Globus pallidus (tissue), 1 donor: Measurements from ENCODE around the gene TMEM208.
A peak's percentile ranks its signal among the peaks of the same experiment; 100 is the strongest.

Source experiments
- DNase-seq: peaks from one replicate; pipeline ENCODE4 v3.0.0-alpha.2; 2015; ENCODE audit warnings: low spot score

TMEM208 gene

DNA sequence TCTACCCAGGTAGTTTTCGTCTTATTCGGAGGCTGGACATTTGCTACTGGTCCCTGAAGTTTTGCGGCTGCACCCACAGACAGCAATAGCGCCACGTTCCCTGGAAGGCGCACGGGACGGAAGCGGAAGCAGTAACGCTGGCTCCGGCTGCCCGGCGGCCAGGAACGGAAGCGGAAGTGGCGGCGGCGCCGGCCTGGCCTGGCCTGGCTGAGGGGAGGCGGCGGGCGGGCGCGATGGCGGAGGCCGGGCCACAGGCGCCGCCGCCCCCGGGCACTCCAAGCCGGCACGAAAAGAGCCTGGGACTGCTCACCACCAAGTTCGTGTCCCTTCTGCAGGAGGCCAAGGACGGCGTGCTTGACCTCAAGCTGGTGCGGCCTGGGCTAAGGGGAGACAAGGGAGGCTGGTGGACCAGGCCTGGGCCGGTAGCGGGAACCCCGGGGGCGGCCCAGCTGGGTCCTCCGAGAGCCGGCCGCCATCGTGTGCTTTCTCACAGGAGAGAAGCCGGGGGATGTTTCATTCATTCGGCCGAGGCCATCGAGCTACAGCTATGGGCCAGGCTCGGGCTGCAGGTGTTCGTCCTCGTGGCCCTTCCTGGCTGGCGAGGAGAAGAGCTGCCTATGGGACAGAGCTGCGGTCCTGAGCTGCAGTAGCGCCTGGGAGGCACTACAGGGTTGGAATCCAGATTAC, 34.8 kb upstream of the TMEM208 start, which contains the start of gene E2F4:
TSS of gene E2F4 (plus strand) at position 161 of the 687 bp plus-strand sequence. CDS start at position 234, 73 bp downstream.
- DNase-seq = peak; percentile 91

DNA sequence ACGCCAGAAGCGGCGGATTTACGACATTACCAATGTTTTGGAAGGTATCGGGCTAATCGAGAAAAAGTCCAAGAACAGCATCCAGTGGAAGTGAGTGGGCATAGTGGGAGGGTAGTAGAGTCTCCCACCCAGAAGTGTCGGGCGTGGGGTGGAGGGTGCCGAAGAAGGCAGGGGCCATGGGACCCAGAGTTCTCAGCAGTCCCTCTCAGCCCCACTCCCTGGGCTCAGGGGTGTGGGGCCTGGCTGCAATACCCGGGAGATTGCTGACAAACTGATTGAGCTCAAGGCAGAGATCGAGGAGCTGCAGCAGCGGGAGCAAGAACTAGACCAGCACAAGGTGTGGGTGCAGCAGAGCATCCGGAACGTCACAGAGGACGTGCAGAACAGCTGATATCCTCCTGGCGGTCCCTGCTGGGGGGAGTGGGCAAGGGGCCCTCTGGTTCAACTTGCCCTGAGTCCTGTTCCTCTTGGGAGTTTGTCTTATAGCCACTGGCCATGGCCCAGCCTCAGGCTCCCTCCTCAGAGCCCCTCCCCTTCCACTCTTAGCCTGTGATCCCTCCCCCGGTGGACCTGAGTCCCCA, 34.1 kb upstream of the TMEM208 start:
- DNase-seq = no peak

DNA sequence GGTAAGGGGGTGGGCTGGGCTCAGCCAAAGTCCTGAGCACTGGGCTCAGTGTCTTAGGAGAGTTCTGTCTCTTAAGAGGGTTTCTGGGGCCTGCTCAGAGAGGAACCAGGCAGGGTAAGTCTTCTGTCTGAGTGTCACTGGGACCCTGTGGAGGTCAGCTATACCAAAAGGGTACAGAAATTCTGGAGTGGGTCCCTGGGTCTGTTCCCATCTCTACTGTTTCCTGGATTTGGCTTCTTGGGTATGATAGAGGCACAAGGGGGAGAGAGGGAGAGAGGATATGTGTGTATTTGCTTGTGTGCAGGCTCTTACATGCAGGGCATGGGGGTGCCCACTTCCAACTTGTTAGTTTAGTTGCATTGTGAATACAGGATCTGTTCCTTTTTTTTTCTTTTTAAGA, 33.4 kb upstream of the TMEM208 start:
- DNase-seq = no peak

DNA sequence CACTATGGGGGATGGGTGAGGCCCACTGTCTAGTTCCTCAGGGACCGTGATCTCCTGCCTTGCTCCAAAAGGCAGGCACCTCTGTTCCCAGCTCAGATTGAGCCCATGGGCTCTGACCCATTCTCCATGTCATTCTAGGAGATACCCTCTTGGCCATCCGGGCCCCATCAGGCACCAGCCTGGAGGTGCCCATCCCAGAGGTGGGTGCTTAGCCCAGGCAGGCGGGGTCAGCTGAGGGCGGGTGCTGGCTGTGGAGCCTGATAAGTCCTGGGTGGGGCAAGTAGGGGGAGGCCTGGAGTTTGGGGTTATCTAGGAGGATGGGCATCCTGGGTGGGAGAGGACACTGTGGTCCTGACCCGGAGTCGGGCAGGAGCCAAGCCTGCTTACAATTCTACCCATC, 32.7 kb upstream of the TMEM208 start:
- no peak for DNase-seq

DNA sequence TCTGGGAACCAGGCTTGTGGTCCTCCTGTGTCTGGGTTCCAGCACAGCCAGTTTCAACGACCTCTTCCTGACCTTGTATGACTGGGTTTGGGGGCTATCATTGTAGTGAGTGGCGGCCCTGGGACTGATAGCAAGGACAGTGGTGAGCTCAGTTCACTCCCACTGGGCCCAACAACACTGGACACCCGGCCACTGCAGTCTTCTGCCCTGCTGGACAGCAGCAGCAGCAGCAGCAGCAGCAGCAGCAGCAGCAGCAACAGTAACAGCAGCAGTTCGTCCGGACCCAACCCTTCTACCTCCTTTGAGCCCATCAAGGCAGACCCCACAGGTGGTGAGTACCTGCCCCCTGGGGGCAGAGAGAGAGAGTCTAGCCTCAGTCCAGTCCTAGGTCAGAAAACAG, 31.3 kb upstream of the TMEM208 start:
- DNase-seq = no peak

DNA sequence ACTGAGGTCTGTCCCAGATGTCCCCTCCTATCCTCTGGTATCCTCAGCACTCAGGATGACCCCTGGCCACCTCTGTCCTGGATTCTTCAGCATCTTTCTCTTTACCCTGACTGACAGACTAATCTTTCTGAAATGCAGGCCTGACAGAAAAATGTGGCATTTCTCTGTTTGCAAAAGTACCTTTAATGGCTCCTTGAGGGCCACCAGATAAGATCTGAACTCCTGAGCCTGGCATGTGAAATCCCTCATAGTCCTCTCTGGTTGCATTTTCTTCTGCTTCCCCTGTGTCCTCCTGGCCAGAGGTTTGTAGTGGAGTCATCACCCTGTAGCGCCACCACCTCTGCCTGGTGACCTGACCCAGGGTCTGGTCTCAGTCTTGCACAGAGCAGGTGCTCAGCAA, 30.0 kb upstream of the TMEM208 start:
- DNase-seq = no peak

DNA sequence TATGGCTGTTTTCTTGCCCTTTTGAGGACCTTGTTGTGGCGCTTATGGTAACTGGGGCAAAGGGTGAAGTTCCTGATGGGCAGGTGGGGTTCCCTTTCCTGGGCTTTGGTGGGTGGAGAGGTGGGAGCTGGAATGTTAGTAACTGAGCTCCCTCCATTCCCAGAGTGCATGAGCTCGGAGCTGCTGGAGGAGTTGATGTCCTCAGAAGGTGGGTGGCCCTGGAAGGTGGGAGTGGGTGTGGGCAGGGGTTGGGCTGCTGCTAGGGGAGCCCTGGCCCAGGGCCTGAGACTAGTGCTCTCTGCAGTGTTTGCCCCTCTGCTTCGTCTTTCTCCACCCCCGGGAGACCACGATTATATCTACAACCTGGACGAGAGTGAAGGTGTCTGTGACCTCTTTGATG, 29.2 kb upstream of the TMEM208 start:
- no peak for DNase-seq

DNA sequence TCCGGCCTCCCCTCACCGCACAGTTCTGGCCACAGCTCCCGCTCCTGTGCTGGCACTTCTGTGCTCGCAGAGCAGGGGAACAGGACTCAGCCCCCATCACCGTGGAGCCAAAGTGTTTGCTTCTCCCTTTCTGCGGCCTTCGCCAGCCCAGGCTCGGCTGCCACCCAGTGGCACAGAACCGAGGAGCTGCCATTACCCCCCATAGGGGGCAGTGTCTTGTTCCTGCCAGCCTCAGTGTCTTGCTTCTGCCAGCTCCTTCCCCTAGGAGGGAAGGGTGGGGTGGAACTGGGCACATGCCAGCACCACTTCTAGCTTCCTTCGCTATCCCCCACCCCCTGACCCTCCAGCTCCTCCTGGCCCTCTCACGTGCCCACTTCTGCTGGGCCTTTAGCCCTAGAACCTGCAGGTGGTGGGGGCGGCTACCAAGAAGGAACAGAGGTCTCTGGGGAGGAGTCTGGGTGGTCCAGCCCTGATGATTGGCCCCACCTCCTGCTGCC, 28.6 kb upstream of the TMEM208 start:
- DNase-seq = peak; percentile 42

DNA sequence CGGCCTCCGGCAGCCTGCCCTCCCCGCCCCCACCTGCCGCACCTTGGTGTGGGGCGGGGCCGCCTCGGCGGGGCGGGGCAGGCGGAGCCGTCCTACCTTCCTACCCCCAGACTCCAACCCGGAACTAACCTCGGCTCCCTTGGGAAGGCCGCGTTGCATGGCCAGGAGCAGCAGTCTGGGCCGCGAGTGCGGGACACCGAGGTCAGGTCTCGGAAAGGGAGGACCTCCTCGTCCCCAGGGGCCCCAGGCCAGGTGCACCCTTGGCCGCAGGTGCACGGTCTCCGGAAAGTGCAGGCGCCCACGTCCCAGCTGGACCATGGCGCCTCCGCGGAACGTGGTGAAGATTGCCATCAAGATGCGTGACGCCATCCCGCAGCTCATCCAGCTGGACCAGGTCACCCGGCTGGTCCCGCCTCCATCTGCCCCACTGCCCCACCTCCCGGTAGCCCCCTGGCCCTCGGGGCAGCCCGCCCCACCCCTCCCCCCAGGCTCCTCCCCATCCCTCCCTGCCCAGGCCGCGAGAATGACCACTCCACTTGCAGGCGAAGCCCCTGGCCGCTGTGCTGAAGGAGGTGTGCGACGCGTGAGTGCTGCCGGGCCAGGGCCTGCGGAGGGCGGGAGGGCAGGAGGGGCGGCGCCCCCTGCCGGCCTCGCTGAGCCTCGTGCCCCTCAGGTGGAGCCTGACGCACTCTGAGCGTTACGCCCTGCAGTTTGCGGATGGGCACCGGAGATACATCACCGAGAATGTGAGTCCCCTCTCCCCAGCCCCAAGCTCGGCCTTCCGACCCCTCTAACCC, 27.7 kb upstream of the TMEM208 start, which contains the start of gene ELMO3:
TSS of gene ELMO3 (plus strand) at position 121 of the 797 bp plus-strand sequence. CDS start at position 317, 196 bp downstream.
- DNase-seq = no peak

DNA sequence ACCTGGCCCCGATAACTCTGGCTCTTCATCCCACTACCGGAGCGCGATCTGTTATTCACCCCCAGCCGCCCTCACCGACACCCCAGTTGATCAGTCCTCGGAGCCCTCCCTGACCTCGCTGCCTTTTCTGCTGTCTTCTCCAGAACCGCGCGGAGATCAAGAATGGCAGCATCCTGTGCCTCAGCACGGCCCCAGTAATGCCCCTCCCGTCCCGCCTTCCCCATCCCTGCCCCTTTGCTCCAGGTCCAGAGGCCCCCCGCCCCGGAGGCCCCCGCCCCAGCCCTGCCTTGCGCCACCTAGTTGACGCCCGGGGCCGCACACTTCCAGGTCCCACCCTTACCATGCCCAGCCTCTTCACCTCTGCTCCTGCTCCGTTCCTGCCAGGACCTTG, 27.1 kb upstream of the TMEM208 start:
- DNase-seq = no peak

DNA sequence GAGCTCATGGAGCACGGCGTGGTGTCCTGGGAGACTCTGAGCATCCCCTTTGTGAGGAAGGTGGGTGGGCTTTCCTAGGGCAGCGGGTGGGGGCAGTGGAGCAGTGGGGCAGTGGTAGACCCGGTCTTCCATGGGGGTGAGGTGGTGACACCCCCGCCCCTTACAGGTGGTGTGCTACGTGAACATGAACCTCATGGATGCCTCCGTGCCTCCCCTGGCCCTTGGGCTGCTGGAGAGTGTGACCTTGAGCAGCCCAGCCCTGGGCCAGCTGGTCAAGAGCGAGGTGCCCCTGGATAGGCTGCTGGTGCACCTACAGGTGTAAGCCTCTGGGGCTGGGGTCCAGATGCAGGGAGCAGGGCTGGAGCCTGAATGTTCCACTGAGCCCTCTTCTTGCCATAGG, 26.4 kb upstream of the TMEM208 start:
- no peak for DNase-seq

DNA sequence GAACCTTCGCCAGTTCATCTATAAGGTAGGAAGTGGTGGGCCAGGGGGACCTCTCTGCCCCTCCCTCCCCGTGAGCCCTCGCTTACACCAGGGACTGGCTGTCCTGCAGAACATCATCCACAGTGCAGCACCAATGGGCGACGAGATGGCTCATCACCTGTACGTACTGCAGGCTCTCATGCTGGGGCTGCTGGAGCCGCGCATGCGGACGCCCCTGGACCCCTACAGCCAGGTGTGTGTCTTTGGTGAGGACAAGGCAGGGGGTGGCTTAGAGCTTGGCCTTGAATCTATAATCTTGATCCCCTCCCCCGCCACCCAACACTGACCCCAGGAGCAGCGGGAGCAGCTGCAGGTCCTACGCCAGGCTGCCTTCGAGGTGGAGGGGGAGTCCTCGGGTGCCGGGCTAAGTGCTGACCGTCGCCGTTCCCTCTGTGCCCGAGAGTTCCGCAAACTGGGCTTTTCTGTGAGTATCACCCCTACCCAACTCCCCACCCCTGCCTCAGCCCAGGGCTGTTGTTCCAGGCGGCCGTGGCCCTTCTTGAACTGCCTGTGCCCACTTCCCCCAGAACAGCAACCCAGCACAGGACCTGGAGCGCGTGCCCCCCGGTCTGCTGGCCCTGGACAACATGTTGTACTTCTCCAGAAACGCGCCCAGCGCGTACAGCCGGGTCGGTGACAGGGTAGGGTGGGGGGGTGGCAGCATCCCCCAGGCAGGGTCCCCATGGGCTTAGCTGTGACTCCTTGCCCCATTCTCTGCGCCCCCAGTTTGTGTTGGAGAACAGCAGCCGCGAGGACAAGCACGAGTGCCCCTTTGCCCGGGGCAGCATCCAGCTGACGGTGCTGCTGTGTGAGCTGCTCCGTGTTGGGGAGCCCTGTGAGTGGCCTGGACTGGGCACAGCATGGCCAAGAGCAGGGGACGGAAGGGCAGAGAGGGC, 25.3 kb upstream of the TMEM208 start:
- no peak for DNase-seq

DNA sequence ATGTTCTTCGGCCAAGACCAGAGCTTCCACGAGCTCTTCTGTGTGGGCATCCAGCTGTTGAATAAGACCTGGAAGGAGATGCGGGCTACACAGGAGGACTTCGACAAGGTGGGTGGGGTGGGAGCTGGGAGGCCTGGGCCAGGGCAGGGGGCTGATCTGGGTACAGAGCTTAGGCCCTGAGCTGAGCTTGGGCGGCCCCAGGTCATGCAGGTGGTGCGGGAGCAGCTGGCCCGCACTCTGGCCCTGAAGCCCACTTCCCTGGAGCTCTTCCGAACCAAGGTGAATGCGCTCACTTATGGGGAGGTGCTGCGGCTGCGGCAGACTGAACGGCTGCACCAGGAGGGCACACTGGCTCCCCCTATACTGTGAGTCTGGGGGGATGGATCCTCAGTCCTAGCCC, 24.5 kb upstream of the TMEM208 start:
- DNase-seq = no peak

DNA sequence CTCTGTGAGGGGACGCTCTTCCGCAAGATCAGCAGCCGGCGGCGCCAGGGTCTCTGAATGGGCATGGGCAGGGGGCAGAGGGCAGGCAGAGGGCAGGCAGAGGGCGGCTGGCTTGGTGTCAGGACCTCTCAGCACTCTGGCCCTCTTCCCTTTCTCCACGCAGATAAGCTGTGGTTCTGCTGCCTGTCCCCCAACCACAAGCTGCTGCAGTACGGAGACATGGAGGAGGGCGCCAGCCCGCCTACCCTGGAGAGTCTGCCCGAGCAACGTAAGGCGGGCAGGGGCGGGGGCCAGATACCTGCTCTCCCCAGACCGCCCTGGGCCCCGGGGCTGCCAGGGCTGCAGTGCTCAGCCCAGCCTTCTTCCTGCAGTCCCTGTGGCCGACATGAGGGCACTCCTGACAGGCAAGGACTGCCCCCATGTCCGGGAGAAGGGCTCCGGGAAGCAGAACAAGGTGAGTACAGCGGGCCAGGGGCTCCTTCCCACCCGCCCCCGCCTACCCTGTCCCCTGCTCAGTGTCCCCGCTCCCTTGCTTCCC, 23.9 kb upstream of the TMEM208 start:
- no peak for DNase-seq

DNA sequence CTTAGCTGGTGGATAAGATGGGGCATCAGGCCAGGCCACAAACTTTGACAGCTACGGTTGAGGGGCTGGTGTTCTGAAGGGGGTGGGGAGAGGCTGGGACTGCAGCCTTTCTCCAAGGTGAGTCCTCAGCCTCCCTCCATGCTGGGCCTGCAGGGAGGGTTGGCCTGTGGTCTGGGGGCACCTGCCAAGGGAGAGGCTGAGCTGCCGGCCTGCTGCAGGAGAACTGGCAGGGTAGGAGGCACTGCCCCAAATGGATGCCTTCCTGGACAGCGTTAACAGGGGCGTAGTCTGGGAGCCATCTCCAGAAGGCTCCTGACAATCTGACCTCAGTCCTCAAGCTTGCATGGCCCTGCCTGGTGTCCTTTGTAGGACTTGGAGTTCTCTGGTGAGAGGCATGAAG, 22.9 kb upstream of the TMEM208 start:
- no peak for DNase-seq

DNA sequence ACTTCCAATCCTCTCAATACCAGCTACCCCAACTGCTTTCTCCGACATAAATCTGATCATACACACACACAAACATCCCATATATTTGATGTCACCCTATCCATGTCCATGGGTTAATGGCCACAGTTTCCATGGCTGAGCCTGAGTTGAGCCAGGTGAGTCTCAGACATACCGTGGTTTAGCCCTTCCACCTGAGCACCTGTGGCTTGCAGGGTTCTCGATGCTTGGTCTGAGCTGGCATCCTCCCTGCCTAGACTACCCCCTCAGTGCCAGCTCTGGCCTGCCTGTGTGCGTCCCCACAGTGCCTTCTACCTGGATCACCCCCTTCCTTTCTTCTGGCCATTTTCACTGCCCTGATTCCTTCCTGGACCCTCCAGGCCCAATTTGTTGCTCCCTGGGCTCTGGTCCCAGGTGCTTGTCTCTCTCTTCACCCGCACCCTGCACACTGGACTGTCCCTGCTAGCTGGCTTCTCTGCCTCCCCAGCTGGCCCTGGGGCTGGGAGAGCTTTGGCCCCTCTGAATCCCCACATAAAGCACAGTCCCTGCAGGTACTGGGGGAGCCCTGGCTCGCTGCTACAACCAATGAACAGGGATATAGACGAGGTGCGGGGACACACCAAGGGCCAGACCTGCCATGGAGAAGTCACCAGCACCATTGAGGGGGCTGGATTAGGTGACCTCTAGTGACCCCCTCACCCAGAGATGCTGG, 20.6 kb upstream of the TMEM208 start:
- DNase-seq = no peak

DNA sequence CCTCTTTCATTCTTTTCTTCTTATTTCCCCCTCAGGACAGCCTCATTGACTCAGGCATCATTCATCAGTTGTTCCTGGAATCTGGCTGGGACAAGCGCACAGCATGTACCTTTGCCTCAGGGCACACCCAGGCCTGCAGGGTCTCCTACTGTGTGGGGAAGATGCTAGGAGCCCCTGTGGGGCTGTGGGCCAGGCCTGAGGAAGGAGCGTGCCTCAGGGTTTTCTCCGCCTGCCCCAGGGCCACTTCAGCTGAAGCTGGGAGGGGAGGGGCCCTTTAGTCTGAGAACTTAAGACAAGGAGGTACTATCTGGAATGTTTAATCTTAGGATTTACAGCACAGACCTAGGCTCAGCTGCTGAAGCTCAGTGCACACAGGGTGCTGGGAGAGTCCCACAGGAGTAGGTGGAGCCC, 20.1 kb upstream of the TMEM208 start:
- DNase-seq = no peak

DNA sequence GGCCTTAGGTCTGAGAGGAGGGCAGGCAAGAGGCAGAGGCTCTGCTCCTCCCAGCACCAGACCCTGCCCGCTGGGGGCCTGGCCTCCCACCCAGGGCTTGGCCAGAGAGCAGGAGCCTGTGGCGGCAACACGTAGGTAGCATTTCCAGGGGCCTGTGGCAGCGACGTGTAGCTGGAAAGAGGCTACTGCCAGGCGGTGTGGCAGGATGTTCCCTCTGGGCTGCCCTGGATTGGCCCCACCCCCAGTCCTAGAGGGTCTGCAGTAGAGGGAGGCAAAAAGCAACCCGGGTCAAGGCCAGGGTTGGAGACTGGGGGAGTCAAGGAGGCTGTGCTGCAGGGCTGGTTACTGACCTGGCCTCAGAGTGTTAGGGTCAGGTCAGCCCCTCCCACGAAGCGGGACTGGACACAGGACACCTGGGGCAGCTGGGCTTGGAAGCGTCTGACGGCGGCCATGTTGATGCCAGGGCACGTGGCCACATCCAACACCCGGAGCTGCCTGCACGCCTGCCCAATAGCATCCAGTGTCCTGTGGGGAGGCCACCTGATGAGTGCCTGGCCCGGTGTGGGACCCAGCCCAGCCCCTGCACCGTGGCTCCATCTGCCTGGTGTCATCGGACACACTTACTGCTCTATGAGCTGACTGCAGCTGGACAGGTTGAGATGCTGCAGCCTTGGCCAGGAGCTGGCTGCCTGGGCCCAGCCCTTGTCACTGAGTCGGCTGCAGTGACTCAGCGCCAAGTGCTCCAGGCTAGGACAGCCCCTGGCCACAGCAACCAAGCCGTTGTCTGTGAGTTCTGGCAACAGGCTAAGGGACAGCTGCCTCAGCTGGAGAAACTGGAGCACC, 19.5 kb upstream of the TMEM208 start:
- DNase-seq = no peak

DNA sequence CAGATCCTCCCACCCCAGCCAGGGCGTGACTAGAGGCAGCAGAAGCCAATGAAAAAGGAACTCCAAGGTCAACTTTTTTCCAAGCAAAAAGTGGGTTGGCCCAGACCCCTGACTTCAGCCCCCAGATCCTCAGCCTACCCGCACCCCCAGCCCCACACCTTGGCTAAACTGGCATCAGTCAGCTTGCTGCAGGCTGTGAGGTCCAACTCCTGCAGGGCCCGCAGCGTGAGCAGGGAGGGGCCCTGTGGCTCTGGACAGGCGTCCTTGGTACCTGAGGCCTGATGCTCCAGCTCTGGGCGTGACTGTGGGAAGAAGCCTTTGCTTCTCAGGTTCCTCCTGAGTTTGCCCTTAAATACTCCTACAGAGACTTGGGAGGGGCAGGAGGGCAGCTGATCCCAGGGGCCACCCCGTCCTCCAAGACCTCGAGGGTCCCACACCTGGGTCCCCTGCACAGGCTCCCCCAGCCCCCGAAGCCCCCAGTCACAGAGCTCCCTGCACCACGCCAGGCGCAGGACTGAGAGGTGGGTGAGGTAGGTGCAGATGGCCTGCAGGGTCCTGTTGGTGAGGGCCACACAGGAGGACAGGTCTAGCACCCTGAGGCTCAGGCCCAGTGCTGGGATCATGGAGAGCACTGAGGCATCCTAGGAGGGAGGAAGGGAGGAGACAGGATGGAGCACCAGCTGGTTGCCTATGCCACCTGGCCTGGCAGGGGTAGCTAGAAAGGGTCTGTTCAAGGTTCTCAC, 18.6 kb upstream of the TMEM208 start:
- DNase-seq = no peak
